Measurements from ENCODE around the gene PRPH2.

DNA sequence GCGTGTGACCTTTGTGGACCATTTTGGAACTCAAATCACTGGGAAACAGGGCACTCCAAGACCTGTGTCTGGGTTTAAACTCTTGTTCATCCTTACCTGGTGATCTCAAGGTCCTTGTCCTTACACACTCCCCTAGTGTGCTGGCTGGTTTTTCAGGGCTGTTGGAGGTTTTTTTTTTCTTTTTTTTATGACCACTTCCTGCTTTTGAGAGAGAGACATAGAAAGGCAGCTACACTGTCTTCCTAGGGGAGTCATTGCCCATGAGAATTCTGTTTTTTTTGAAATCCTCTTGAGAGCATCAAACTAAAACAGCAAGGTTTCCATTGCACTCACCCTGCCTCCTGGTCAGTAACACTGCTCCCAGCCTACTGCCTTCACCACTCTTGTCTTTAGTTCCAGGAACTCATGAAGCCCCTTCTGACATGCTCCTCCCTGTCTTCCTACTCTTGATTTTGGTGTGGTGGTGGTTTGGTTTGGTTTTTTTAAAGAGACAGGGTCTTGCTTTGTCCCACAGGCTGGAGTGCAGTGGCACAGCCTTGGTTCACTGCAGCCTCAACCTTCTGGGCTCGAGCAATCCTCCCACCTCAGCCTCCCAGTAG lies 28.6 kb downstream of the PRPH2 start:
- TF ChIP-seq POLR2AphosphoS5 (IDR thresholded peaks at IDR 0.05) (no peak), RAD21 (conservative IDR thresholded peaks at IDR 0.05) (no peak), TAF1 (IDR thresholded peaks at IDR 0.05; ENCODE audit: low read depth) (no peak), EZH2 (IDR thresholded peaks at IDR 0.05; ENCODE audit: borderline replicate concordance, insufficient read depth, low read length, poor library complexity, severe bottlenecking) (no peak), MXI1 (conservative IDR thresholded peaks at IDR 0.05; ENCODE audit: poor library complexity, severe bottlenecking) (no peak), EP300 (conservative IDR thresholded peaks at IDR 0.05; ENCODE audit: poor library complexity, severe bottlenecking) (no peak), SMC3 (conservative IDR thresholded peaks at IDR 0.05; ENCODE audit: poor library complexity) (no peak)
- TF ChIP-seq, protein P1, sequence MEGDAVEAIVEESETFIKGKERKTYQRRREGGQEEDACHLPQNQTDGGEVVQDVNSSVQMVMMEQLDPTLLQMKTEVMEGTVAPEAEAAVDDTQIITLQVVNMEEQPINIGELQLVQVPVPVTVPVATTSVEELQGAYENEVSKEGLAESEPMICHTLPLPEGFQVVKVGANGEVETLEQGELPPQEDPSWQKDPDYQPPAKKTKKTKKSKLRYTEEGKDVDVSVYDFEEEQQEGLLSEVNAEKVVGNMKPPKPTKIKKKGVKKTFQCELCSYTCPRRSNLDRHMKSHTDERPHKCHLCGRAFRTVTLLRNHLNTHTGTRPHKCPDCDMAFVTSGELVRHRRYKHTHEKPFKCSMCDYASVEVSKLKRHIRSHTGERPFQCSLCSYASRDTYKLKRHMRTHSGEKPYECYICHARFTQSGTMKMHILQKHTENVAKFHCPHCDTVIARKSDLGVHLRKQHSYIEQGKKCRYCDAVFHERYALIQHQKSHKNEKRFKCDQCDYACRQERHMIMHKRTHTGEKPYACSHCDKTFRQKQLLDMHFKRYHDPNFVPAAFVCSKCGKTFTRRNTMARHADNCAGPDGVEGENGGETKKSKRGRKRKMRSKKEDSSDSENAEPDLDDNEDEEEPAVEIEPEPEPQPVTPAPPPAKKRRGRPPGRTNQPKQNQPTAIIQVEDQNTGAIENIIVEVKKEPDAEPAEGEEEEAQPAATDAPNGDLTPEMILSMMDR (IDR thresholded peaks at IDR 0.05; ENCODE audit: poor library complexity, severe bottlenecking): no peak
- TF ChIP-seq, protein P2, sequence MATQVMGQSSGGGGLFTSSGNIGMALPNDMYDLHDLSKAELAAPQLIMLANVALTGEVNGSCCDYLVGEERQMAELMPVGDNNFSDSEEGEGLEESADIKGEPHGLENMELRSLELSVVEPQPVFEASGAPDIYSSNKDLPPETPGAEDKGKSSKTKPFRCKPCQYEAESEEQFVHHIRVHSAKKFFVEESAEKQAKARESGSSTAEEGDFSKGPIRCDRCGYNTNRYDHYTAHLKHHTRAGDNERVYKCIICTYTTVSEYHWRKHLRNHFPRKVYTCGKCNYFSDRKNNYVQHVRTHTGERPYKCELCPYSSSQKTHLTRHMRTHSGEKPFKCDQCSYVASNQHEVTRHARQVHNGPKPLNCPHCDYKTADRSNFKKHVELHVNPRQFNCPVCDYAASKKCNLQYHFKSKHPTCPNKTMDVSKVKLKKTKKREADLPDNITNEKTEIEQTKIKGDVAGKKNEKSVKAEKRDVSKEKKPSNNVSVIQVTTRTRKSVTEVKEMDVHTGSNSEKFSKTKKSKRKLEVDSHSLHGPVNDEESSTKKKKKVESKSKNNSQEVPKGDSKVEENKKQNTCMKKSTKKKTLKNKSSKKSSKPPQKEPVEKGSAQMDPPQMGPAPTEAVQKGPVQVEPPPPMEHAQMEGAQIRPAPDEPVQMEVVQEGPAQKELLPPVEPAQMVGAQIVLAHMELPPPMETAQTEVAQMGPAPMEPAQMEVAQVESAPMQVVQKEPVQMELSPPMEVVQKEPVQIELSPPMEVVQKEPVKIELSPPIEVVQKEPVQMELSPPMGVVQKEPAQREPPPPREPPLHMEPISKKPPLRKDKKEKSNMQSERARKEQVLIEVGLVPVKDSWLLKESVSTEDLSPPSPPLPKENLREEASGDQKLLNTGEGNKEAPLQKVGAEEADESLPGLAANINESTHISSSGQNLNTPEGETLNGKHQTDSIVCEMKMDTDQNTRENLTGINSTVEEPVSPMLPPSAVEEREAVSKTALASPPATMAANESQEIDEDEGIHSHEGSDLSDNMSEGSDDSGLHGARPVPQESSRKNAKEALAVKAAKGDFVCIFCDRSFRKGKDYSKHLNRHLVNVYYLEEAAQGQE (IDR thresholded peaks at IDR 0.05; ENCODE audit: borderline replicate concordance): no peak
